ENCODE measurements around the gene TRIM54. TPM values are rescaled to one million over a fixed set of nuclear protein-coding genes. Genes with fewer than 3 reads are reported as not detected.

TRIM54 gene
- total RNA-seq, 3 donors from 2014 or later = 0.43 TPM; not detected in 2

DNA sequence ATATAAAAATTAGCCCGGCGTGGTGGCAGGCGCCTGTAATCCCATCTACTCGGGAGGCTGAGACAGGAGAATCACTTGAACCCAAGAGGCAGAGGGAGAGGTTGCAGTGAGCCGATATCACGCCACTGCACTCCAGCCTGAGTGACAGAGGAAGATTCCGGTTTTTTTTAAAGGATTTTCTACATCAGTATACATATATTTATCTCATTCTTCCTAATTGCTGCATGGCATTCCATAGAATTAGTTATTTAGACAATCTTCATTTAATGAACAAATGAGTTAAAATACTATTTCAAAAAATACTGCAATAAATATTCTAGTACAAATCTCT, 72.3 kb downstream of the TRIM54 start:
- Histone ChIP-seq H3K4me1 (ENCODE audit: low read depth) (peaks cover 41% of the 10 kb centered on the region), H3K9me3 (no peaks in the 10 kb centered on the region), H3K36me3 (ENCODE audit: low read depth) (no peaks in the 10 kb centered on the region), H3K4me3 (no peak overlapping the region)
- intact Hi-C loops (cut with DNase I, micrococcal nuclease) = no loop called here
- DNase-seq (no peak), ATAC-seq (no peak)
- TF ChIP-seq, protein P1, sequence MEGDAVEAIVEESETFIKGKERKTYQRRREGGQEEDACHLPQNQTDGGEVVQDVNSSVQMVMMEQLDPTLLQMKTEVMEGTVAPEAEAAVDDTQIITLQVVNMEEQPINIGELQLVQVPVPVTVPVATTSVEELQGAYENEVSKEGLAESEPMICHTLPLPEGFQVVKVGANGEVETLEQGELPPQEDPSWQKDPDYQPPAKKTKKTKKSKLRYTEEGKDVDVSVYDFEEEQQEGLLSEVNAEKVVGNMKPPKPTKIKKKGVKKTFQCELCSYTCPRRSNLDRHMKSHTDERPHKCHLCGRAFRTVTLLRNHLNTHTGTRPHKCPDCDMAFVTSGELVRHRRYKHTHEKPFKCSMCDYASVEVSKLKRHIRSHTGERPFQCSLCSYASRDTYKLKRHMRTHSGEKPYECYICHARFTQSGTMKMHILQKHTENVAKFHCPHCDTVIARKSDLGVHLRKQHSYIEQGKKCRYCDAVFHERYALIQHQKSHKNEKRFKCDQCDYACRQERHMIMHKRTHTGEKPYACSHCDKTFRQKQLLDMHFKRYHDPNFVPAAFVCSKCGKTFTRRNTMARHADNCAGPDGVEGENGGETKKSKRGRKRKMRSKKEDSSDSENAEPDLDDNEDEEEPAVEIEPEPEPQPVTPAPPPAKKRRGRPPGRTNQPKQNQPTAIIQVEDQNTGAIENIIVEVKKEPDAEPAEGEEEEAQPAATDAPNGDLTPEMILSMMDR (IDR thresholded peaks at IDR 0.05) = no peak

GRCh38 chr2:27356056-27356381, 73.8 kb downstream of the TRIM54 start:
- Histone ChIP-seq H3K4me3 (peak overlapping the region; percentile 49), H3K9me3 (no peaks in the 10 kb centered on the region), H3K36me3 (ENCODE audit: low read depth) (no peaks in the 10 kb centered on the region), H3K4me1 (ENCODE audit: low read depth) (peaks cover 41% of the 10 kb centered on the region)
- TF ChIP-seq, protein P1 (IDR thresholded peaks at IDR 0.05) = no peak
- DNase-seq = peak; percentile 74 to 83 (median 77)
- intact Hi-C loops (cut with DNase I, micrococcal nuclease) = no loop called here
- peak; percentile 61 for ATAC-seq

GRCh38 chr2:27356382-27357181, 74.4 kb downstream of the TRIM54 start, which contains the start of gene GTF3C2:
TSS of gene GTF3C2 (minus strand) at chr2:27356764. CDS start at chr2:27343554, 13,210 bp downstream.
- ATAC-seq = peak; percentile 93
- Histone ChIP-seq H3K4me3 (peak within 1 kb of the TSS; percentile 49), H3K4me1 (ENCODE audit: low read depth) (peaks cover 41% of the 10 kb centered on the region), H3K9me3 (no peaks in the 10 kb centered on the region), H3K36me3 (ENCODE audit: low read depth) (no peaks in the 10 kb centered on the region)
- intact Hi-C loops (cut with DNase I, micrococcal nuclease) = no loop called here
- DNase-seq = peak; percentile 95 to 98 (median 96)
- TF ChIP-seq, protein P1 (IDR thresholded peaks at IDR 0.05) = no peak

Other genes starting within 250 kb of the TRIM54 start
- 10 to 100 TPM; 78.9 to 93.3 (median 80.1) TPM for gene TMEM214, start 249.5 kb upstream of the TRIM54 start, total RNA-seq
- gene AGBL5, start 230.8 kb upstream of the TRIM54 start, total RNA-seq = 10 to 100 TPM; 16.7 to 20.0 (median 19.2) TPM
- gene OST4, start 210.8 kb upstream of the TRIM54 start, total RNA-seq = 100 to 1,000 TPM; 245 to 280 (median 254) TPM
- 100 to 1,000 TPM in 1 of 3 donors, 10 to 100 TPM in 2; 12.1 to 256 (median 42.3) TPM for gene EMILIN1, start 203.8 kb upstream of the TRIM54 start, total RNA-seq
- gene KHK, start 195.7 kb upstream of the TRIM54 start, total RNA-seq = 10 to 100 TPM in 1 of 3 donors, 1 to 10 TPM in 2; 6.3 to 14.7 (median 8.1) TPM
- gene CGREF1, start 163.3 kb upstream of the TRIM54 start, total RNA-seq = 1 to 10 TPM in 2 of 3 donors, under 1 TPM in 1; 0.41 to 1.9 (median 1.5) TPM
- under 1 TPM in 2 of 3 donors, not detected in 1; 0.19 to 0.22 TPM for gene ABHD1, start 158.6 kb upstream of the TRIM54 start, total RNA-seq
- gene PREB, start 147.8 kb upstream of the TRIM54 start, total RNA-seq = 10 to 100 TPM; 32.8 to 47.0 (median 45.0) TPM
- gene PRR30, start 143.0 kb upstream of the TRIM54 start, total RNA-seq = not detected
- under 1 TPM in 2 of 3 donors, not detected in 1; 0.05 to 0.23 TPM for gene TCF23, start 133.4 kb upstream of the TRIM54 start, total RNA-seq
- gene ATRAID, start 70.4 kb upstream of the TRIM54 start, total RNA-seq = 10 to 100 TPM; 82.0 to 88.8 (median 85.2) TPM
- 10 to 100 TPM; 27.7 to 34.8 (median 30.0) TPM for gene SLC5A6, start 70.2 kb upstream of the TRIM54 start, total RNA-seq
- gene CAD, start 65.1 kb upstream of the TRIM54 start, total RNA-seq = 10 to 100 TPM; 22.7 to 29.8 (median 24.7) TPM
- under 1 TPM in 1 of 3 donors, not detected in 2; 0.12 TPM for gene SLC30A3, start 19.4 kb upstream of the TRIM54 start, total RNA-seq
- gene DNAJC5G, start 7.0 kb upstream of the TRIM54 start, total RNA-seq = under 1 TPM in 1 of 3 donors, not detected in 2; 0.47 TPM
- 1 to 10 TPM in 1 of 3 donors, under 1 TPM in 2; 0.52 to 1.2 (median 0.92) TPM for gene UCN, start 26.0 kb downstream of the TRIM54 start, total RNA-seq
- 10 to 100 TPM; 39.5 to 49.0 (median 41.9) TPM for gene MPV17, start 40.7 kb downstream of the TRIM54 start, total RNA-seq
- gene GTF3C2, start 74.3 kb downstream of the TRIM54 start, total RNA-seq = 10 to 100 TPM; 53.7 to 83.5 (median 56.9) TPM
- gene EIF2B4, start 87.9 kb downstream of the TRIM54 start, total RNA-seq = 10 to 100 TPM; 31.4 to 59.9 (median 34.0) TPM
- gene SNX17, start 88.2 kb downstream of the TRIM54 start, total RNA-seq = 10 to 100 TPM; 85.5 to 94.4 (median 91.0) TPM
- 10 to 100 TPM; 22.6 to 32.0 (median 25.4) TPM for gene ZNF513, start 98.3 kb downstream of the TRIM54 start, total RNA-seq
- 10 to 100 TPM; 53.4 to 64.1 (median 59.6) TPM for gene PPM1G, start 127.2 kb downstream of the TRIM54 start, total RNA-seq
- gene NRBP1, start 146.2 kb downstream of the TRIM54 start, total RNA-seq = 100 to 1,000 TPM in 1 of 3 donors, 10 to 100 TPM in 2; 68.4 to 104 (median 87.6) TPM
- 10 to 100 TPM; 43.9 to 93.4 (median 85.1) TPM for gene KRTCAP3, start 160.0 kb downstream of the TRIM54 start, total RNA-seq
- 10 to 100 TPM; 54.4 to 93.7 (median 62.4) TPM for gene IFT172, start 207.3 kb downstream of the TRIM54 start, total RNA-seq
- gene FNDC4, start 212.8 kb downstream of the TRIM54 start, total RNA-seq = 1 to 10 TPM in 2 of 3 donors, under 1 TPM in 1; 0.64 to 3.1 (median 1.7) TPM
- under 1 TPM in 1 of 3 donors, not detected in 2; 0.29 TPM for gene GCKR, start 214.4 kb downstream of the TRIM54 start, total RNA-seq